ENCODE measurements around the gene GPC3. TPM values are rescaled to one million over a fixed set of nuclear protein-coding genes. Genes with fewer than 3 reads are reported as not detected.

The GPC3 gene
- polyA plus RNA-seq, 3 donors, result not detected

- no peaks in the 10 kb centered on the region for H3K4me1 Mint-ChIP-seq
- no peaks in the 10 kb centered on the region for H3K79me2 ChIP-seq (ENCODE audit: insufficient read depth, low read length)
- H3K36me3 ChIP-seq (replicated peaks in 1 of 2; ENCODE audit: control insufficient read depth in 1 of 2, insufficient read depth in 2 of 2, low read length in 2 of 2), result no peaks in the 10 kb centered on the region
- no peak for DNase-seq
- H3K27me3 ChIP-seq (ENCODE audit: control insufficient read depth in 2 of 2, insufficient read depth in 2 of 2, low read length in 2 of 2), result peaks cover 0 to 4% of the 10 kb centered on the region in 2 donors
- H3K9me3 ChIP-seq (replicated peaks in 1 of 2; ENCODE audit: control insufficient read depth in 1 of 2, insufficient read depth in 1 of 2, low read length in 2 of 2), result no peaks in the 10 kb centered on the region
- no peaks in the 10 kb centered on the region for H3K4me1 ChIP-seq (ENCODE audit: control insufficient read depth in 1 of 2, insufficient read depth in 2 of 2, low read length in 2 of 2)
- WGBS (ENCODE audit: insufficient coverage), result no CpG with 5 or more reads among the region's 4 CpGs
- TF ChIP-seq, protein P1, sequence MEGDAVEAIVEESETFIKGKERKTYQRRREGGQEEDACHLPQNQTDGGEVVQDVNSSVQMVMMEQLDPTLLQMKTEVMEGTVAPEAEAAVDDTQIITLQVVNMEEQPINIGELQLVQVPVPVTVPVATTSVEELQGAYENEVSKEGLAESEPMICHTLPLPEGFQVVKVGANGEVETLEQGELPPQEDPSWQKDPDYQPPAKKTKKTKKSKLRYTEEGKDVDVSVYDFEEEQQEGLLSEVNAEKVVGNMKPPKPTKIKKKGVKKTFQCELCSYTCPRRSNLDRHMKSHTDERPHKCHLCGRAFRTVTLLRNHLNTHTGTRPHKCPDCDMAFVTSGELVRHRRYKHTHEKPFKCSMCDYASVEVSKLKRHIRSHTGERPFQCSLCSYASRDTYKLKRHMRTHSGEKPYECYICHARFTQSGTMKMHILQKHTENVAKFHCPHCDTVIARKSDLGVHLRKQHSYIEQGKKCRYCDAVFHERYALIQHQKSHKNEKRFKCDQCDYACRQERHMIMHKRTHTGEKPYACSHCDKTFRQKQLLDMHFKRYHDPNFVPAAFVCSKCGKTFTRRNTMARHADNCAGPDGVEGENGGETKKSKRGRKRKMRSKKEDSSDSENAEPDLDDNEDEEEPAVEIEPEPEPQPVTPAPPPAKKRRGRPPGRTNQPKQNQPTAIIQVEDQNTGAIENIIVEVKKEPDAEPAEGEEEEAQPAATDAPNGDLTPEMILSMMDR (IDR thresholded peaks at IDR 0.05), result no peak
- H3K9ac ChIP-seq (ENCODE audit: insufficient read depth, low read length, poor library complexity, severe bottlenecking), result no peak overlapping the region
- no peaks in the 10 kb centered on the region for H3K36me3 Mint-ChIP-seq
- no peak overlapping the region for H3K27ac ChIP-seq (ENCODE audit: low read depth in 1 of 2, low read length in 2 of 2)
- no peak overlapping the region for H3K4me3 ChIP-seq (replicated peaks in 1 of 3; ENCODE audit: low read depth in 2 of 3, low read length in 3 of 3)
- no peak overlapping the region for H3K4me3 Mint-ChIP-seq
- H3K9me3 Mint-ChIP-seq, result peaks cover 0 to 7% (median 1%) of the 10 kb centered on the region in 7 donors
- H3K4me2 ChIP-seq (replicated peaks; ENCODE audit: extremely low read depth, low read length, poor library complexity, severe bottlenecking), result no peak overlapping the region
- no peak overlapping the region for H3K27ac Mint-ChIP-seq
- H3K27me3 Mint-ChIP-seq (ENCODE audit: low read depth in 3 of 3), result peaks cover 0 to 17% (median 0%) of the 10 kb centered on the region in 3 donors
- no peak overlapping the region for H2AFZ ChIP-seq (ENCODE audit: insufficient read depth, low read depth, low read length, poor library complexity, severe bottlenecking)
- H4K20me1 ChIP-seq (ENCODE audit: insufficient read depth, low read length), result no peaks in the 10 kb centered on the region
- intact Hi-C loops (cut with micrococcal nuclease), result no loop called here
Observed at GRCh38 chrX:133953785-133954355, 31.5 kb downstream of the GPC3 start.

- no peaks in the 10 kb centered on the region for H3K4me1 Mint-ChIP-seq
- Histone ChIP-seq H3K27ac (ENCODE audit: low read depth in 1 of 2, low read length in 2 of 2) (no peak overlapping the region), H3K4me3 (replicated peaks in 1 of 3; ENCODE audit: low read depth in 2 of 3, low read length in 3 of 3) (no peak overlapping the region), H3K9ac (ENCODE audit: insufficient read depth, low read length, poor library complexity, severe bottlenecking) (no peak overlapping the region), H3K9me3 (replicated peaks in 1 of 2; ENCODE audit: control insufficient read depth in 1 of 2, insufficient read depth in 1 of 2, low read length in 2 of 2) (no peaks in the 10 kb centered on the region), H4K20me1 (ENCODE audit: insufficient read depth, low read length) (no peaks in the 10 kb centered on the region), H3K36me3 (replicated peaks in 1 of 2; ENCODE audit: control insufficient read depth in 1 of 2, insufficient read depth in 2 of 2, low read length in 2 of 2) (no peaks in the 10 kb centered on the region), H3K4me1 (ENCODE audit: control insufficient read depth in 1 of 2, insufficient read depth in 2 of 2, low read length in 2 of 2) (no peaks in the 10 kb centered on the region), H2AFZ (ENCODE audit: insufficient read depth, low read depth, low read length, poor library complexity, severe bottlenecking) (no peak overlapping the region), H3K79me2 (ENCODE audit: insufficient read depth, low read length) (no peaks in the 10 kb centered on the region), H3K27me3 (ENCODE audit: control insufficient read depth in 2 of 2, insufficient read depth in 2 of 2, low read length in 2 of 2) (peaks cover 0 to 4% of the 10 kb centered on the region in 2 donors), H3K4me2 (replicated peaks; ENCODE audit: extremely low read depth, low read length, poor library complexity, severe bottlenecking) (no peak overlapping the region)
- peaks cover 0 to 17% (median 0%) of the 10 kb centered on the region in 3 donors for H3K27me3 Mint-ChIP-seq (ENCODE audit: low read depth in 3 of 3)
- H3K9me3 Mint-ChIP-seq, result peaks cover 0 to 7% (median 1%) of the 10 kb centered on the region in 7 donors
- H3K4me3 Mint-ChIP-seq, result no peak overlapping the region
- TF ChIP-seq, protein P1 (IDR thresholded peaks at IDR 0.05), result no peak
- no peak for DNase-seq
- no peak overlapping the region for H3K27ac Mint-ChIP-seq
- intact Hi-C loops (cut with micrococcal nuclease), result no loop called here
- no peaks in the 10 kb centered on the region for H3K36me3 Mint-ChIP-seq
- WGBS (ENCODE audit: insufficient coverage), result no CpG with 5 or more reads among the region's 2 CpGs
Observed at GRCh38 chrX:133953078-133953477, 32.3 kb downstream of the GPC3 start.
